Esophagus squamous epithelium (tissue), 5 donors: ENCODE results near the gene TSPEAR. TPM values are rescaled to one million over a fixed set of nuclear protein-coding genes. Genes with fewer than 3 reads are reported as not detected.
"Not testable (repeated sequence)": the region's sequence is repeated elsewhere in the genome, so short reads cannot be mapped to it uniquely, and the experiment has no call there.

Experiments used
- DNase-seq: peaks from one replicate; lab custom pipeline; 2025; lab: John Stamatoyannopoulos, UW
- H3K27ac ChIP-seq, 4 donors: fragments of 200-600 bp; sonication (generic); one replicate each; pipeline ENCODE4 v1.5.1; 2016 to 2019; ENCODE audit warnings: mild to moderate bottlenecking in 1 of 4
- H3K27me3 ChIP-seq, 4 donors: fragments of 200-600 bp; sonication (generic); 1 replicate in 3 of 4; 2 replicates in 1 of 4; pipeline versions ENCODE4 v1.5.1 to v1.6.0; 2017 to 2021; ENCODE audit warnings: antibody characterized with exemption in 1 of 4
- H3K36me3 ChIP-seq, 3 donors: fragments of 200-600 bp; sonication (generic); one replicate each; pipeline ENCODE4 v1.5.1; 2016 to 2019
- H3K4me1 ChIP-seq, 3 donors: fragments of 200-600 bp; sonication (generic); one replicate each; pipeline ENCODE4 v1.5.1; 2017 to 2019
- H3K4me3 ChIP-seq, 4 donors: fragments of 200-600 bp; sonication (generic); 1 replicate in 3 of 4; 2 replicates in 1 of 4; pipeline ENCODE4 v1.5.1; 2016 to 2019; ENCODE audit warnings: mild to moderate bottlenecking in 2 of 4, moderate library complexity in 1 of 4
- H3K9me3 ChIP-seq, 3 donors: fragments of 200-600 bp; sonication (generic); one replicate each; pipeline ENCODE4 v1.5.1; 2016 to 2019
- CTCF ChIP-seq, 6 experiments: fragments of 450-650 bp in 4 of 6; fragments of 200-600 bp in 2 of 6; sonication (generic) in 2 of 6; IDR thresholded peaks; one replicate each; pipeline ENCODE4 v1.5.1; 2016 to 2019; ENCODE audit warnings: antibody characterized with exemption in 6 of 6, mild to moderate bottlenecking in 4 of 6, moderate library complexity in 4 of 6
- POLR2A ChIP-seq, 4 donors: fragments of 450-650 bp; IDR thresholded peaks; one replicate each; pipeline ENCODE4 v1.6.1; 2017; ENCODE audit warnings: antibody characterized with exemption in 4 of 4, mild to moderate bottlenecking in 4 of 4, moderate library complexity in 3 of 4
- WGBS, 2 donors: methylation state at CpG; one replicate each; pipeline ENCODE4 v1.1.5; 2018; 5-methylcytosine and 5-hydroxymethylcytosine counted together
- intact Hi-C: fragments of 100-400 bp; cut with DNase I; formaldehyde crosslinking; loops from one replicate; pipeline ENCODE4 v1.15.0; 2022
- total RNA-seq, 4 donors: library from RNA; depleted of rRNA; stranded (reverse); fragments of >200 nt; gene quantifications; one replicate each; pipeline ENCODE4 v1.1.0, GENCODE V29; 2016
- donor health status: DM: yes; HTN: yes; CAD: no.

Gene TSPEAR
- total RNA-seq, 4 donors from 2014 or later: not detected

- no peak for TF ChIP-seq POLR2A (IDR thresholded peaks at IDR 0.05)
- no peak for TF ChIP-seq CTCF (IDR thresholded peaks at IDR 0.05)
- no peak overlapping the region for H3K27ac ChIP-seq
- no peak overlapping the region for H3K4me3 ChIP-seq
- peaks cover 0 to 31% (median 0%) of the 10 kb centered on the region in 4 donors for H3K27me3 ChIP-seq
- 79 to 85% methylated on average over 2 to 12 of the region's 18 CpGs for WGBS, 2 donors
- intact Hi-C loops: no loop called here
- no peaks in the 10 kb centered on the region for H3K4me1 ChIP-seq
- H3K9me3 ChIP-seq: peaks cover 0 to 35% (median 7%) of the 10 kb centered on the region in 3 donors
- no peaks in the 10 kb centered on the region for H3K36me3 ChIP-seq
- no peak for DNase-seq
Measured at GRCh38 chr21:44628707-44629391, 82.5 kb downstream of the TSPEAR start.

GRCh38 chr21:44627831-44628233 is 83.5 kb downstream of the TSPEAR start:
- Histone ChIP-seq H3K27me3 (peaks cover 0 to 31% (median 0%) of the 10 kb centered on the region in 4 donors), H3K9me3 (peaks cover 0 to 45% (median 14%) of the 10 kb centered on the region in 3 donors)
- H3K4me3 ChIP-seq, DNase-seq, H3K4me1 ChIP-seq, intact Hi-C loops, H3K36me3 ChIP-seq, H3K27ac ChIP-seq: not testable (repeated sequence)
- 40 to 53% methylated on average over 7 of the region's 15 CpGs for WGBS, 2 donors

GRCh38 chr21:44627181-44627822 is 84.1 kb downstream of the TSPEAR start:
- H3K27ac ChIP-seq, H3K36me3 ChIP-seq, H3K4me3 ChIP-seq, DNase-seq, H3K4me1 ChIP-seq, intact Hi-C loops: not testable (repeated sequence)
- WGBS, 2 donors: 71 to 85% methylated on average over 10 of the region's 20 CpGs
- peaks cover 0 to 31% (median 0%) of the 10 kb centered on the region in 4 donors for H3K27me3 ChIP-seq
- H3K9me3 ChIP-seq: peaks cover 0 to 47% (median 16%) of the 10 kb centered on the region in 3 donors

- peaks cover 0 to 46% (median 11%) of the 10 kb centered on the region in 3 donors for H3K9me3 ChIP-seq
- no peak within 1 kb of the TSS for H3K4me3 ChIP-seq
- DNase-seq: no peak
- H3K27ac ChIP-seq: no peak within 1 kb of the TSS
- no peaks in the 10 kb centered on the region for H3K4me1 ChIP-seq
- WGBS, 2 donors: 60% methylated on average over 1 of the region's 7 CpGs
- intact Hi-C loops: no loop called here
- peaks cover 0 to 31% (median 0%) of the 10 kb centered on the region in 4 donors for H3K27me3 ChIP-seq
- H3K36me3 ChIP-seq: no peaks in the 10 kb centered on the region
- TF ChIP-seq CTCF (IDR thresholded peaks at IDR 0.05) (no peak), POLR2A (IDR thresholded peaks at IDR 0.05) (no peak)
Measured at GRCh38 chr21:44626673-44627143, 84.7 kb downstream of the TSPEAR start, which contains the start of gene KRTAP10-9. KRTAP10-9 (plus strand) TSS chr21:44627093; CDS start chr21:44627172, 79 bp downstream.

- DNase-seq: no peak
- no peak for TF ChIP-seq CTCF (IDR thresholded peaks at IDR 0.05)
- no peak for TF ChIP-seq POLR2A (IDR thresholded peaks at IDR 0.05)
- Histone ChIP-seq H3K9me3 (peaks cover 0 to 41% (median 11%) of the 10 kb centered on the region in 3 donors), H3K4me1 (no peaks in the 10 kb centered on the region), H3K4me3 (no peak overlapping the region), H3K27ac (no peak overlapping the region), H3K27me3 (peaks cover 0 to 31% (median 0%) of the 10 kb centered on the region in 4 donors), H3K36me3 (no peaks in the 10 kb centered on the region)
- intact Hi-C loops: no loop called here
- WGBS, 2 donors: 51 to 55% methylated on average over 4 to 7 of the region's 10 CpGs
Measured at GRCh38 chr21:44626262-44626661, 85.1 kb downstream of the TSPEAR start.

- 78 to 83% methylated on average over 6 of the region's 7 CpGs for WGBS, 2 donors
- TF ChIP-seq POLR2A (IDR thresholded peaks at IDR 0.05): no peak
- TF ChIP-seq CTCF (IDR thresholded peaks at IDR 0.05): no peak
- H3K27me3 ChIP-seq: peaks cover 0 to 31% (median 0%) of the 10 kb centered on the region in 4 donors
- H3K4me3 ChIP-seq: no peak overlapping the region
- peaks cover 0 to 36% (median 11%) of the 10 kb centered on the region in 3 donors for H3K9me3 ChIP-seq
- no peaks in the 10 kb centered on the region for H3K36me3 ChIP-seq
- intact Hi-C loops: no loop called here
- no peak for DNase-seq
- H3K4me1 ChIP-seq: no peaks in the 10 kb centered on the region
- H3K27ac ChIP-seq: no peak overlapping the region
Measured at GRCh38 chr21:44625756-44626155, 85.6 kb downstream of the TSPEAR start.
